ENCODE measurements around the gene TNNT1. TPM values are rescaled to one million over a fixed set of nuclear protein-coding genes. Genes with fewer than 3 reads are reported as not detected.

The TNNT1 gene
- total RNA-seq, 4 donors from 2014 or later: 4.4 TPM; not detected in 3

DNA sequence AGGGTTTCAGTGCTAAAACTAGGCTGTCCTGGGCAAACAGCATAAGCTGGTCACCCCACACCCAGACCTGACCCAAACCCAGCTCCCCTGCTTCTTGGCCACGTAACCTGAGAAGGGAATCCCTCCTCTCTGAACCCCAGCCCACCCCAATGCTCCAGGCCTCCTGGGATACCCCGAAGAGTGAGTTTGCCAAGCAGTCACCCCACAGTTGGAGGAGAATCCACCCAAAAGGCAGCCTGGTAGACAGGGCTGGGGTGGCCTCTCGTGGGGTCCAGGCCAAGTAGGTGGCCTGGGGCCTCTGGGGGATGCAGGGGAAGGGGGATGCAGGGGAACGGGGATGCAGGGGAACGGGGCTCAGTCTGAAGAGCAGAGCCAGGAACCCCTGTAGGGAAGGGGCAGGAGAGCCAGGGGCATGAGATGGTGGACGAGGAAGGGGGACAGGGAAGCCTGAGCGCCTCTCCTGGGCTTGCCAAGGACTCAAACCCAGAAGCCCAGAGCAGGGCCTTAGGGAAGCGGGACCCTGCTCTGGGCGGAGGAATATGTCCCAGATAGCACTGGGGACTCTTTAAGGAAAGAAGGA, 34.4 kb downstream of the TNNT1 start:
- TF ChIP-seq POLR2AphosphoS5 (IDR thresholded peaks at IDR 0.05) (no peak), EP300 (IDR thresholded peaks at IDR 0.05) (no peak), POLR2A (IDR thresholded peaks at IDR 0.05) (no peak)
- TF ChIP-seq, protein P1, sequence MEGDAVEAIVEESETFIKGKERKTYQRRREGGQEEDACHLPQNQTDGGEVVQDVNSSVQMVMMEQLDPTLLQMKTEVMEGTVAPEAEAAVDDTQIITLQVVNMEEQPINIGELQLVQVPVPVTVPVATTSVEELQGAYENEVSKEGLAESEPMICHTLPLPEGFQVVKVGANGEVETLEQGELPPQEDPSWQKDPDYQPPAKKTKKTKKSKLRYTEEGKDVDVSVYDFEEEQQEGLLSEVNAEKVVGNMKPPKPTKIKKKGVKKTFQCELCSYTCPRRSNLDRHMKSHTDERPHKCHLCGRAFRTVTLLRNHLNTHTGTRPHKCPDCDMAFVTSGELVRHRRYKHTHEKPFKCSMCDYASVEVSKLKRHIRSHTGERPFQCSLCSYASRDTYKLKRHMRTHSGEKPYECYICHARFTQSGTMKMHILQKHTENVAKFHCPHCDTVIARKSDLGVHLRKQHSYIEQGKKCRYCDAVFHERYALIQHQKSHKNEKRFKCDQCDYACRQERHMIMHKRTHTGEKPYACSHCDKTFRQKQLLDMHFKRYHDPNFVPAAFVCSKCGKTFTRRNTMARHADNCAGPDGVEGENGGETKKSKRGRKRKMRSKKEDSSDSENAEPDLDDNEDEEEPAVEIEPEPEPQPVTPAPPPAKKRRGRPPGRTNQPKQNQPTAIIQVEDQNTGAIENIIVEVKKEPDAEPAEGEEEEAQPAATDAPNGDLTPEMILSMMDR (IDR thresholded peaks at IDR 0.05): no peak
- H3K27me3 ChIP-seq: no peaks in the 10 kb centered on the region
- 46 to 58% methylated on average over 6 to 7 of the region's 9 CpGs for WGBS, 2 donors (ENCODE audit: low coverage in 1 of 2)
- H3K4me3 ChIP-seq: peak overlapping the region in 1 of 2 donors; percentile 79
- H3K36me3 ChIP-seq: peaks cover 0 to 16% of the 10 kb centered on the region in 2 donors
- no peaks in the 10 kb centered on the region for H3K9me3 ChIP-seq
- peaks cover 0 to 78% (median 45%) of the 10 kb centered on the region in 3 donors for H3K4me1 ChIP-seq
- ATAC-seq: no peak
- peak overlapping the region; percentile 90 to 98 (median 97) for H3K27ac ChIP-seq

DNA sequence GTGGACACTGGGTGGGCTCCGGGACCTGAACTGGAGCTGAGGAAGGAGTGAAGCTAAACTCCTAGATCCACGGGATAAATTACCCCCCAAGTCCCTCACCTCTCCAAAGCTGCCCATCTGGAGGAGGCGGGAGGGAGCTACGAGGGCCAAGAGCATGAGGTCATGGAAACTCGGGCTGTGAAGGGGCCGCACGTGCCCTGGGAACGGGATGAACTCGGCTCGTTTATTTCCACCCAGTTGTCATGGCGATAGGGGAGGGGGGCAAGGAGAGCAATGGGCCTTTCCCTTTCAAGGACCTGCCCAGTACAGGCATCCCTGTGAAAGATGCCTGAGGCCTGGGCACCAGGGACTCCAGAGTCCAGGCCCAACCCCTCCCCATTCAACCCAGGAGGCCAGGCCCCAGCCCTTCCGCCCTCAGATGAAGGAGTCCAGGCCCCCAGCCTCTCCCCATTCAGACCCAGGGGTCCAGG, 35.4 kb downstream of the TNNT1 start:
- Histone ChIP-seq H3K9me3 (no peaks in the 10 kb centered on the region), H3K36me3 (peaks cover 0 to 27% of the 10 kb centered on the region in 2 donors), H3K4me1 (peaks cover 0 to 84% (median 43%) of the 10 kb centered on the region in 3 donors), H3K27me3 (no peaks in the 10 kb centered on the region), H3K27ac (peak overlapping the region; percentile 90 to 98 (median 97)), H3K4me3 (peak overlapping the region in 1 of 2 donors; percentile 79)
- ATAC-seq: peak; percentile 73
- WGBS, 2 donors (ENCODE audit: low coverage in 1 of 2): 0 to 60% methylated on average over 1 to 5 of the region's 12 CpGs
- TF ChIP-seq, protein P1 (IDR thresholded peaks at IDR 0.05): no peak
- peak; percentile 17 to 63 for TF ChIP-seq POLR2A (IDR thresholded peaks at IDR 0.05)
- peak; percentile 71 for TF ChIP-seq EP300 (IDR thresholded peaks at IDR 0.05)
- peak; percentile 92 for TF ChIP-seq POLR2AphosphoS5 (IDR thresholded peaks at IDR 0.05)

DNA sequence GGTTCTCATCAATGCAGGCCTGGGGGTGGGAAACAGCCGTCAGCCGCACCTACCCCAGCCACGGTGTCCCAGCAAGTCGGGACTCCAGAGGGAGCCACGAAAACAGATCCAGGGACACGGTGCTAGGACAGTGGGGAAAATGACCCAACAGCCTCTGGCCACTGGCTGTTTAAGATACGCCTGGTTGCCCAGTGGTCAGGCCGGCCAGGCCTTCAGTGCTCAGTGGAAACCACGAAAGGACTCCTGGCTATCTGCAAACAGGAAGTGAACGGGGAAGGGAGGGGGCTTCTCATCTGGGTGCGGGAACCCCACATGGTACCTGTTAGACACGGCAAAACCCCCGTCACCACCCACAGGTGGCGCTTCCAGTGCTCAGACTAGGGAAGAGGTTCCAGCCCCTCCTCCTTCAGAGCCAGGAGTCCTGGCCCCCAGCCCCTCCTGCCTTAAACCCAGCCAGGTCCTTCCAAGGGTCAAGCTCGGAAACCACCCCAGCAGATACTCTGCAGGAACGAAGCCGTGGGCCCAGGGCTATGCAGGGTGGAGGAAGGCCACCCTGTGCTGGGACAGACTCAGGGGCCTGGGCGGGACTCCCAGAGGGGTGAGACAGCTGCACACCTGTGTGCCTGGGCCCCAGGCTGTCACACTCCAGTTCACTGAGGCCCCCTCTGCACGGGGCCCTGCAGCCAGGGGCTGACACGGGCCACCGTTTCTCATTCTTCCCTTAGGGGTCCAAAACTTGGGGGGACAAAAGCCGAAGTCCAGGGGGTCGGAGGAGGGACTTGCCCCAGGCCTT, 36.0 kb downstream of the TNNT1 start:
- Histone ChIP-seq H3K27me3 (no peaks in the 10 kb centered on the region), H3K4me1 (peaks cover 0 to 78% (median 38%) of the 10 kb centered on the region in 3 donors), H3K4me3 (peak overlapping the region in 1 of 2 donors; percentile 79), H3K27ac (peak overlapping the region; percentile 78 to 98 (median 97)), H3K9me3 (no peaks in the 10 kb centered on the region), H3K36me3 (peaks cover 0 to 29% of the 10 kb centered on the region in 2 donors)
- TF ChIP-seq POLR2A (IDR thresholded peaks at IDR 0.05): no peak
- TF ChIP-seq, protein P1 (IDR thresholded peaks at IDR 0.05): peak in 1 of 4 experiments; percentile 33
- no peak for ATAC-seq
- WGBS, 2 donors (ENCODE audit: low coverage in 1 of 2): 10% methylated on average over 2 of the region's 23 CpGs; no CpG with 5 or more reads in 1 of the 2 donors

- Histone ChIP-seq H3K36me3 (peaks cover 0 to 29% of the 10 kb centered on the region in 2 donors), H3K4me1 (peaks cover 0 to 76% (median 38%) of the 10 kb centered on the region in 3 donors), H3K4me3 (peak overlapping the region in 1 of 2 donors; percentile 79), H3K9me3 (no peaks in the 10 kb centered on the region), H3K27me3 (no peaks in the 10 kb centered on the region), H3K27ac (peak overlapping the region; percentile 78 to 98 (median 97))
- TF ChIP-seq POLR2A (IDR thresholded peaks at IDR 0.05) (no peak), EP300 (IDR thresholded peaks at IDR 0.05) (no peak), POLR2AphosphoS5 (IDR thresholded peaks at IDR 0.05) (no peak)
- TF ChIP-seq, protein P1 (IDR thresholded peaks at IDR 0.05): no peak
- WGBS, 2 donors (ENCODE audit: low coverage in 1 of 2): no CpG with 5 or more reads among the region's 25 CpGs
- no peak for ATAC-seq
Measured at GRCh38 chr19:55112246-55112776, 36.7 kb downstream of the TNNT1 start.
